ENCODE measurements around the gene ENTPD2.

GRCh38 chr9:137058521-137059234 lies 4.8 kb upstream of the ENTPD2 start:
- TF ChIP-seq POLR2A (IDR thresholded peaks at IDR 0.05; ENCODE audit: low read depth) (no peak), CTCF (IDR thresholded peaks at IDR 0.05) (no peak), EP300 (IDR thresholded peaks at IDR 0.05) (no peak), POLR2AphosphoS5 (IDR thresholded peaks at IDR 0.05) (no peak)
